ENCODE results near the gene MAP4K4. TPM values are rescaled to one million over a fixed set of nuclear protein-coding genes. Genes with fewer than 3 reads are reported as not detected.

Gene MAP4K4
- total and polyA plus RNA-seq, 2 of the 13 experiments (the other 11 are each of a cell fraction or from before 2014, with no cell fraction given) = 105 to 264 TPM

DNA sequence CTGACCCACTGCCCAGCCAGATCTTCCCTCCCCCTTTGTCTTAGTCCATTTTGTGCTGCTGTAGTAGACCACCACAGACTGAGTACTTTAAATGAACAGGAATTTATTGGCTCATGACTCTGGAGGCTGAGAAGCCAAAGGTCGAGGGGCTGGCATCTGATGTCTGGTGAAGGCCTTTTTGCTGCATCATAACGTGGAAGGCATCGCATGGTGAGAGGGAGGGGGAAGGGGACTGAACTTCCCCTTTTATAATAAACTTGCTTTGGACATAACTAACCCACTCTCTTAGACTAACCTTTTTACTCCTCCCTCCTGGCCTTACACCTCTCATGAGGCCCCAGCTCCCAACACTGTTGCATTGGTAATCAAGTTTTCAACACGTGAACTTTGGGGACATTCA, 83.8 kb downstream of the MAP4K4 start:
- H3K9ac ChIP-seq (ENCODE audit: insufficient read depth, low read depth, low read length) = no peak overlapping the region
- intact Hi-C loops (cut with micrococcal nuclease; ENCODE audit: unreplicated experiment) (no loop called here), in situ Hi-C loops (cut with HindIII; ENCODE audit: extremely low pct_ligation_motif_present, low pct_unique_long_range_greater_than_20kb) (no loop called here)
- 0 out of 2 replicates have a peak, but pooled peaks have one; percentile 16 for TF ChIP-seq ZNF232 (CRISPR knock-in tag; IDR thresholded peaks at IDR 0.05; ENCODE audit: borderline replicate concordance)
- TF ChIP-seq, protein P1, sequence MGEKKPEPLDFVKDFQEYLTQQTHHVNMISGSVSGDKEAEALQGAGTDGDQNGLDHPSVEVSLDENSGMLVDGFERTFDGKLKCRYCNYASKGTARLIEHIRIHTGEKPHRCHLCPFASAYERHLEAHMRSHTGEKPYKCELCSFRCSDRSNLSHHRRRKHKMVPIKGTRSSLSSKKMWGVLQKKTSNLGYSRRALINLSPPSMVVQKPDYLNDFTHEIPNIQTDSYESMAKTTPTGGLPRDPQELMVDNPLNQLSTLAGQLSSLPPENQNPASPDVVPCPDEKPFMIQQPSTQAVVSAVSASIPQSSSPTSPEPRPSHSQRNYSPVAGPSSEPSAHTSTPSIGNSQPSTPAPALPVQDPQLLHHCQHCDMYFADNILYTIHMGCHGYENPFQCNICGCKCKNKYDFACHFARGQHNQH (CRISPR knock-in tag; IDR thresholded peaks at IDR 0.05) = no peak
- 0 out of 2 replicates have a peak, but pooled peaks have one; percentile 12 for TF ChIP-seq POLR2AphosphoS5 (IDR thresholded peaks at IDR 0.05; ENCODE audit: low read depth, low read length)
- TF ChIP-seq ELF4 (CRISPR knock-in tag; IDR thresholded peaks at IDR 0.05; ENCODE audit: borderline replicate concordance) = no peak
- TF ChIP-seq ZNF383 (CRISPR knock-in tag; IDR thresholded peaks at IDR 0.05; ENCODE audit: borderline replicate concordance) = no peak
- no peak for TF ChIP-seq TEAD2 (CRISPR knock-in tag; IDR thresholded peaks at IDR 0.05)
- TF ChIP-seq ZSCAN9 (CRISPR knock-in tag; IDR thresholded peaks at IDR 0.05; ENCODE audit: borderline replicate concordance) = 0 out of 2 replicates have a peak, but pooled peaks have one; percentile 4
- no peak for TF ChIP-seq ZNF335 (CRISPR knock-in tag; IDR thresholded peaks at IDR 0.05)
- no peak for TF ChIP-seq ZKSCAN1 (IDR thresholded peaks at IDR 0.05; ENCODE audit: low read length)
- TF ChIP-seq IRF2 (CRISPR knock-in tag; IDR thresholded peaks at IDR 0.05) = no peak
- H3K79me2 ChIP-seq (ENCODE audit: insufficient read depth, low read length) = peaks cover 98% of the 10 kb centered on the region
- peaks cover 6 to 19% of the 10 kb centered on the region in 2 experiments; a peak in 4 of 5 replicates for H3K36me3 ChIP-seq (replicated peaks in 1 of 2; ENCODE audit: control insufficient read depth in 1 of 2, insufficient read depth in 2 of 2, low read length in 2 of 2)
- BruUV-seq (replicated peaks) = no TSS peak
- no peak overlapping the region for H3K4me3 ChIP-seq (replicated peaks in 1 of 3; ENCODE audit: insufficient read depth in 1 of 3, low read depth in 2 of 3, low read length in 3 of 3)
- H3K27ac ChIP-seq (ENCODE audit: extremely low read length, insufficient read depth, low read length) = no peak overlapping the region
- DNase-seq (ENCODE audit: low spot score) (no peak), FAIRE-seq (no peak), ATAC-seq (no peak; the same call in 2 of the 3 replicates)
- WGBS (ENCODE audit: low lambda C conversion rate) = 88% methylated on average over 4 of the region's 4 CpGs
- ChIA-PET CTCF (ENCODE audit: low intra/inter-chr PET ratio, low total read pairs) (no interaction called here), POLR2A (no interaction called here)
- H3K4me2 ChIP-seq (ENCODE audit: low read depth, low read length) = no peak overlapping the region
- H4K20me1 ChIP-seq (ENCODE audit: insufficient read depth, low read length) = peaks cover 85% of the 10 kb centered on the region
- H3K4me1 ChIP-seq (ENCODE audit: insufficient read depth, low read length) = peaks cover 75% of the 10 kb centered on the region
- no peaks in the 10 kb centered on the region for H3K9me3 ChIP-seq (ENCODE audit: low read length)
- H3K27me3 ChIP-seq (ENCODE audit: control insufficient read depth in 1 of 2, insufficient read depth in 2 of 2, low read length in 2 of 2) = no peaks in the 10 kb centered on the region
- no peak overlapping the region for H2AFZ ChIP-seq (ENCODE audit: low read length)
